HG03108 (cell line): ENCODE results near the gene CCSAP.

Source experiments
- ATAC-seq: cut with Tn5 transposase; IDR thresholded peaks from one replicate; pipeline ENCODE4 v1.9.1; 2021; ENCODE audit warnings: moderate library complexity; ENCODE audit not compliant: unreplicated experiment

CCSAP gene

GRCh38 chr1:229326601-229327000 is 16.2 kb downstream of the CCSAP start:
- ATAC-seq, result no peak

GRCh38 chr1:229325853-229326487 is 16.9 kb downstream of the CCSAP start:
- ATAC-seq, result no peak

- ATAC-seq, result no peak
Observed at GRCh38 chr1:229325401-229325800, 17.4 kb downstream of the CCSAP start.

- ATAC-seq, result no peak
Observed at GRCh38 chr1:229323885-229324553, 18.8 kb downstream of the CCSAP start.

GRCh38 chr1:229323201-229323600 is 19.6 kb downstream of the CCSAP start:
- ATAC-seq, result no peak

DNA sequence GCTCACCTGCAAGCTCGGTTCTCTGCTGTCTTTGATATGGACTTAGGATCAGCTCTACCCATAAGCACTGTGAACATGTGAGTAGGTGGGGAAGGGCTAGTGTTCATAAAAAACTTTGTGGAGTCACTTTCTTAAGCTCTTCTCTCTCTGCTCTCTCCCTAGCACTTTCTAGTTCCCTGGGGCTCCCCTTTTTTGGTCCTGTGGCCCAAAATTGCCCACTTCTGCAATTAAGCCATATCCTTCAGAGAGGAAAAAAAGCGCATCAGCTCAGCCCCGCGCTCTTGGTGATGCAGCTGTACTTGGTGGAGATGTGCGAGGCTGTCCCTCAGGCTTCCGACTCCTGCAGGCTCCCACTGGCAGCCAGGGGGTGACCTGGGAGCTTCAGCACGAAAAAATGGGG is 23.4 kb downstream of the CCSAP start:
- no peak for ATAC-seq

DNA sequence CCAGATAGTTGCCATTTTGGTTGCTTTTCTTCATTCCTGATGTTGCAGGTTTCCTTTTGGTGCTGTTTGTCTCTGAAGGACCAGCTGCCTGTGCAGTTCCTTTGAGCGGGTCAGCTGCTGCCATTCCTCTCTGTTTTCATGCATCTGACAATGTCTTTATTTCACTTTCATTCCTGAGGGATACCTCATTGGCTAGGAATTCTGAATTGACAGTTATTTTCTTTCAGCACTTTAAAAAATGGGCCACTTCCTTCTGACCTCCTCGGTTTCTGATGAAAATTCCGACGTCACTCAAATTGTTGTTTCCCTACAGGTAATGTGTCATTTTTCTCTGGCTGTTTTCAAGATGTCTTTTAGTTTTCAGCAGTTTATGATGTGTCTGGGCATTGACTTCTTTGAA is 24.8 kb downstream of the CCSAP start:
- no peak for ATAC-seq

GRCh38 chr1:229316166-229316565 is 26.7 kb downstream of the CCSAP start:
- no peak for ATAC-seq

DNA sequence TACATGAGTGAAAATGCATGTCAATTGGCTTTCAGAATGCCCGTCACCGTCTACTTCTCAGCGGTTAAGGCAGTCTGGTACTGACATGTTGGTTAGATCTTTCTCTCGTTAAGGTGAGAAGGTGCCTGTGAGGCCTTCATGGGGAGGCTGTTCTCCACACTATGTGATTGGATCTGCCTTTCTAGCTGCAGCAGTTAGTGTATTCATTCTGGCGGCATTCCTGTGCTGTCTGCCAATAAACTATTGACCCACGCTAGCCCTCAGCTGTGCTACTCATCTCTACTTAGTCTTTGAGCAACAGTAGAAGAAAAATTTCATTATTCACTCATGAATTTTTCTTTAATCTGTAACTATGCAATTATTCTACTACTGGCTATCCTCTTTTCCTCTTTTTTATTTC is 32.0 kb downstream of the CCSAP start:
- no peak for ATAC-seq

DNA sequence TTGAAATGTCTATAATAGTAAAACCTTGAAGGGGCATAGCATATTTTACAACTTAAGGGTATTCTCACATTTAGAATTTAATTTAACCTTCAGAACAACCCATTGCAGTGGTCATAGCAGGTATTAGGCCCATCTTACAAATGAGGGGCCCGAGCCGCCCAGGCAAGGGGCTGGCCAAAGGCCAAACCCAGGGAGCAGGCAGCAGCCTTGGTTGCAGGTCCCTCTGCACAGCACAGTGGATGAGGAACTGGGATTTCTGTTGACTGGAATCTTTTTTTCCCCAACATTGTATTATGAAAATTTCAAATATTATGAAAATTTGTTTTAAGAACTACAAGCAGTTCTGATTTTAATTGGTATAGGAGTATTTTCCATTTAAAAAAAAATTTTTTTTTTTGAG is 33.2 kb downstream of the CCSAP start:
- ATAC-seq, result no peak

- no peak for ATAC-seq
Observed at GRCh38 chr1:229309074-229309473, 33.8 kb downstream of the CCSAP start.

DNA sequence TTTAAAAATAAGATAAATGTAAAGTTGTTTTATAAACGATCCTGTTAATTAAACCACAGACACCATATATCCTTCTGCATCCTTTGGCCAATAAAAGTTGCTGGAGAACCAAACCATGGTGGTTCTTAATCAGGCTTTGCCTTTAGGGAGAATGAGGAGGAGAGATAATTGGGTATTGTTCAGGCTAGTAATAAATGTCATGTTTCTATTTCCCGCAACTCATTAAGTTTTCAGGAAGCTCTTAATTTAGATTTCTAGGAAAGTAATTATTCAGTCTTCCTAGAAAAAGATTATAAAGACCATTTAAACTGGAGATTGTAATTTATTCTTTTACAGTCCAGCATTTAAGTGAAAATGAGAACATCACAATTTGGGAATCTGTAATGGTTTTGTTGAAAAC is 37.5 kb downstream of the CCSAP start:
- no peak for ATAC-seq

GRCh38 chr1:229303855-229304254 is 39.0 kb downstream of the CCSAP start:
- ATAC-seq, result no peak

DNA sequence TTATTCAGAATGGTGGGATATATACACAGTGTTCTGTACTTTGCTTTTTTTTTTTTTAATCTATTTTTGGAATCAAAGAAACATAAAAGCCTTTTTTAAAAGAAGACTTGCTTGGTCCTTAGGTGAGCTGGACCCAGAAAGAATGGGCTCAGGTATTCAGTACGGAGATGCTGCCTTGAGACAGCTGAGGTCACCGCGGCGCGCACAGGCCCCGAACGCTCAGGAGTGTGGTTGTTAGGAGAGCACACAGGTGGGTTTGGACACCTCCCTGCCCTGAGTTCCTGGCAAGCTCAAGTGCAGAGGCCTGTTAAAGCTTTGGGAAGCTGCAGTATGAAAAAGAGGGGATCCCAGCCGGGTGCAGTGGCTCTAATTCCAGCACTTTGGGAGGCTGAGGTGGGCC is 40.1 kb downstream of the CCSAP start:
- ATAC-seq, result no peak

DNA sequence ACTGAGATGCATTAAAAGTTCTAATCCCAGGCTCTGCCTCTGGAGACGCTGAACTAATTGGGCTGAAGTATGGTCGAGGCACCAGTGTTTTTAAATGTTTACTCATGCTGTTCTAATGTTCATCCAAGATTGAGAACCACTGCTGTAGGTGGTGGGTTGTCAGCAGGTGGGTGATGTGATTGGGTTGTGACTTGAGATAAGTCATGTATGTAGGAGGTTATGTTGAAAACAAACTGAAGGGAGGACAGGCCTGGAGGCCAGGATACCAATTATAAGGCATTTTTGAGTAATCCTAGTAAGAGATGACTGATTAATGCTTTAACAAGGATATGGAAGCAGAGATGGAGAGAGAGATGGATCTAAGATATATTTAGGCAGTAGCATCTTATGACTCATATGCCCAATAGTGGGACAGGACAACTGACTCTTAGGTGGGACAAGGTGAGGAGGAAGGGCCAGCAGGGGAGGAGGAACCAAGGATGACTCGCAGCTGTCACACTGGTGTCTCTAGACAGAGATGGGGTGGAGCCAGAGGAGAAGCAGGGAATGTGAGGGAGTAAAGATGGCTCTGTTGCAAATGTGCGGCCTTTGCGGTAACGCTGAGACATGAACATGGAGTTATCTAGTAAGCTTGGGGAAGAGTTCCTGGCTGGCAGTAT is 42.6 kb downstream of the CCSAP start:
- ATAC-seq, result no peak

DNA sequence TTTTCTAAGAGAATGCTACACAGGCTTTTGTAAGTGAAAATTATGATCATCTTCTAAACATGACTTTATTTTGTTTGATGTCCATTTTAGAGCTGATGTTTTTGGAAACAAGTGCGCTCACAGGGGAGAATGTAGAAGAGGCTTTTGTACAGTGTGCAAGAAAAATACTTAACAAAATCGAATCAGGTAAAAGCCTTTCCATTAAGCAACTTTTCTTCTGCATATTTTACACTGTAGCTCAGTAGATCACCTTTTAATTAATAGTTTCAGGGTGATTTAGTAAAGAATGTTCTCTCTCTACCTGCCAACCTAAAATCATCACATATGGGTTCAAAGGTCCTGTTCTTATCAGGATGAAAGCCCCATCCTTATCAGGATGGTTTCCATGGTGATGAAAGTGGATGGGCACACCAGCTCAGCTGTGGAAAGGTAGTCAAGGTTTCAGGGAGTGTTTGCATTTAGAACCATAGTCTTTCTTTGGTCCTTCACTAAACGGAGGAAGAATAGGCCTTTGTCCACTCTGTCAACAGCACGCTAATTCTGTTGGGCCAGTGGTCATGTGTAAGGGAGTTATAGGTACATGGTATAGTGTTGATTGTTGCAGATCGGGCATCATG is 43.9 kb downstream of the CCSAP start:
- no peak for ATAC-seq

DNA sequence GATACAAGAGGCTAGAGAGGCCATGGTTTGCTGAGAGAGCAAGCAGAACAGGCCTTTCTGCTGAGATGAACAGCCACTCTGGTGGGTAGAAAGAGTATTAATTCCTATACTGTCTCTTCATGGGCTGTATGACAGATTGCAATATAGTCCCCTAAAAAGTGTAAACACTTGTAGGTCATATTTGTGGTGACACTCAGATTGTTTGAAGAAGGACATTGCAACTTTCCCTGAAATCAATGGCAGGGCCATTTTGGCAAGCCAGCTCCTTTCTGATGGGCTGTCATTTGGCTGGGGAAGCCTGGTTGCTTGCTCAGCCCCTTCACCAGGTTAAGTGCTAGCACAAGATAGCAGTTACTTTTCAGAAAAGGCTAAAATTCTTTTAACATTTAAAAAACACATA is 44.4 kb downstream of the CCSAP start:
- ATAC-seq, result no peak

DNA sequence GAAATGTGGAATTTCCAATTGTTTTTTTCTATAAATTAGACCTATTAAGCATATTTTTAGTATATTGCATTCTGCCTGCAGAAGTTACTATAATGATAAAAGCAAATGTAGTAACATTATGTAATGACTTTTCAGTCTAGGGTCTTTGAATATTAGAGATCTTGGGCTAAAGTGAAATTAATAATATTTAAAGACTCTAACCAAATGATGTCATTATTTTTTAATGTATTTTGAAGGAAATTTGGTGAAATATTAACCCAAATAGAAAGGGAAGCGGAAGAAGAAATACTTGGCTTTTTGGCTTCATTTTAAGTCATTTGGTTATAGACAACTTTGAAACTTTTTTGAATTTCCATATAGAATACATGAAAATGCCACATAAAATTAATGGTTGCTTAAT is 45.1 kb downstream of the CCSAP start:
- ATAC-seq, result no peak

GRCh38 chr1:229296541-229296941 is 46.3 kb downstream of the CCSAP start:
- ATAC-seq, result no peak

DNA sequence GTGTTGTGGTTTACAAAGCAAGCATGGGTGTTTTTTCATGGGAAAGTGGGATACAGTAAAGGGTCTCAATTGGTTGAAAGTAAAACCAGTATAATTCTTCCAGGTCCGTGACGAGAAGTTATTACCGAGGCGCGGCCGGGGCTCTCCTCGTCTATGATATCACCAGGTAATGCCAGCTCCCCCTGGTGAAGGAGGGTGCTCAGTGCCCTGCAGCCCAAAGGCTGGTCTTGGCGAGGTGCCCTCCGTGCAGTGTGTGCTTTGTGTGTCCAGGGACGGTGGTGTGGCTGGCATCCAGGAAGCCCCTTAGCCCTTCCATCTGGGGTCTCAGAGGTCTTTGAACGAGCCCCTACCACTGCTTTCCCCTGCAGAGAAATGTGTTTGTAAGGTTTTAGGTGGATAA is 47.1 kb downstream of the CCSAP start:
- no peak for ATAC-seq

GRCh38 chr1:229293528-229294204 is 49.2 kb downstream of the CCSAP start:
- ATAC-seq, result no peak
